ENCODE measurements around the gene OPA3.

Gene OPA3

DNA sequence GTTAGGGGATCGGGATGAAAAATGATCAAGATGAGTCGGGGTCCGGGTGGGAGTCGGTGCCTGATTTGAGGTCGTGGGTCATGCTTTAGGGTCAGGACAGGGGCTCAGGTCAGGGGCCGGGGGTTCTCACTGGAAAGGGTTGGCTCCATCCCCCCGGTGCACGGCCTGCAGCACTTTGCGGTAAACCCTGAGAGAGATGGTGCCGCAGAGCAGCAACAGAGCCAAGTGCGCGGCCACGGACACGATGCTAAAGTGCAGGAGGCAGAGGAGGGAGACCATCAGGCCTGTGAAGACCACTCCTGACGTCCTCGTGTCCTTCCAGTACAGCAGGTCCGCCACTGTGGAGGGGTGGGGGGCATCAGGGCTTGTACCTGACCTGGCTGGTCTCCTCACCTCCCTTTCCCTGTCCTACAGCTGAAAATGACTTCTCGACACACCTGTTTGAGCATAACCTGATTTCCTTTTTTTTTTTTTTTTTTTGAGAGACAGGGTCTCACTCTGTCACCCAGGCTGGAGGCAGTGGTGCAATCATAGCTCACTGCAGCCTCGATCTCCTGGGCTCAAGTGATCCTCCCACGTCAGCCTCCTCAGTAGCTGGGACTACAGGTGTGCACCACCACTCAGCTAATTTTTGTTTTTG, 95.3 kb downstream of the OPA3 start:
- Histone ChIP-seq H2AFZ (ENCODE audit: low read depth, low read length) (no peak overlapping the region), H4K91ac (ENCODE audit: low read length) (no peak overlapping the region), H3K18ac (ENCODE audit: low read depth in 1 of 2, low read length in 2 of 2) (no peak overlapping the region), H3K14ac (ENCODE audit: low read length in 2 of 2) (no peak overlapping the region), H3K79me1 (replicated peaks; ENCODE audit: low read length, poor library complexity, severe bottlenecking) (no peaks in the 10 kb centered on the region), H2BK15ac (ENCODE audit: low read depth, poor library complexity, severe bottlenecking) (no peak overlapping the region), H3K36me3 (ENCODE audit: control insufficient read depth in 1 of 2, insufficient read depth in 2 of 2, low read depth in 1 of 2, low read length in 2 of 2) (peaks cover 0 to 15% of the 10 kb centered on the region in 2 experiments), H2AK5ac (ENCODE audit: low read length, severe bottlenecking) (no peak overlapping the region), H3K23ac (ENCODE audit: low read length in 2 of 2) (no peak overlapping the region), H3K4me2 (ENCODE audit: low read length, poor library complexity, severe bottlenecking) (no peak overlapping the region), H2BK5ac (ENCODE audit: low read depth, low read length, poor library complexity, severe bottlenecking) (no peak overlapping the region), H2BK120ac (ENCODE audit: low read depth, low read length) (no peak overlapping the region), H4K8ac (ENCODE audit: low read length) (no peak overlapping the region), H3K4ac (ENCODE audit: low read depth in 1 of 2, low read length in 2 of 2) (no peak overlapping the region), H3K9me3 (ENCODE audit: control insufficient read depth, low read length) (no peaks in the 10 kb centered on the region), H3K27me3 (ENCODE audit: control insufficient read depth in 1 of 2, insufficient read depth in 1 of 2, low read length in 2 of 2) (no peaks in the 10 kb centered on the region), H3K9ac (ENCODE audit: low read length) (no peak overlapping the region), H3K27ac (ENCODE audit: low read length, poor library complexity, severe bottlenecking) (no peak overlapping the region), H3K4me1 (ENCODE audit: control insufficient read depth, insufficient read depth, low read depth, low read length) (peaks cover 10% of the 10 kb centered on the region), H3K4me3 (ENCODE audit: insufficient read depth in 1 of 2, low read depth in 1 of 2, low read length in 2 of 2) (no peak overlapping the region), H2BK12ac (ENCODE audit: low read length in 2 of 2) (no peak overlapping the region)
- DNase-seq, result no peak
- 94% methylated on average over 20 of the region's 20 CpGs for WGBS

DNA sequence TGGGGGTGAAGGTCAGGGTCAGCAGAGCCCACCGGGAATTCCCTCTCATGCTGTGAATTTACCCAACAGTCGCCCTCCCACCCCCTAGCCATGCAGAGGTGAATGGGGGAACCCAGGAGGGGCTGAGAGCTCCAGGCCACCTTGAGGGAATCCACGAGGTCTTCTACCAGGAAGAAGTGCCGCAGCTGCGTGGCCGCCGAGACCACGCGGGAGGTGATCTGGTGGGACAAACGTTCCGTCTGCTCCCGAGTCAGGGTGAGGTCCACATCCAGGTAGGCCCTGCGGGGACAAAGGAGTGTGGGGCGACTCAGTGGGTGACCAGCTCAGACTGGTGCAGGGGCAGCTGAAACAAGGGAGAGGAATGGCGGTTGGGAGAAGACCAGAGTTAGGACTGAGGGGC, 95.9 kb downstream of the OPA3 start:
- Histone ChIP-seq H2BK15ac (ENCODE audit: low read depth, poor library complexity, severe bottlenecking) (no peak overlapping the region), H3K27ac (ENCODE audit: low read length, poor library complexity, severe bottlenecking) (no peak overlapping the region), H3K23ac (ENCODE audit: low read length in 2 of 2) (no peak overlapping the region), H3K9ac (ENCODE audit: low read length) (no peak overlapping the region), H3K4ac (ENCODE audit: low read depth in 1 of 2, low read length in 2 of 2) (no peak overlapping the region), H3K4me1 (ENCODE audit: control insufficient read depth, insufficient read depth, low read depth, low read length) (peaks cover 10% of the 10 kb centered on the region), H3K27me3 (ENCODE audit: control insufficient read depth in 1 of 2, insufficient read depth in 1 of 2, low read length in 2 of 2) (no peaks in the 10 kb centered on the region), H4K91ac (ENCODE audit: low read length) (no peak overlapping the region), H2AFZ (ENCODE audit: low read depth, low read length) (no peak overlapping the region), H3K36me3 (ENCODE audit: control insufficient read depth in 1 of 2, insufficient read depth in 2 of 2, low read depth in 1 of 2, low read length in 2 of 2) (peaks cover 0 to 12% of the 10 kb centered on the region in 2 experiments), H4K8ac (ENCODE audit: low read length) (no peak overlapping the region), H2AK5ac (ENCODE audit: low read length, severe bottlenecking) (no peak overlapping the region), H3K9me3 (ENCODE audit: control insufficient read depth, low read length) (no peaks in the 10 kb centered on the region), H3K4me2 (ENCODE audit: low read length, poor library complexity, severe bottlenecking) (no peak overlapping the region), H3K18ac (ENCODE audit: low read depth in 1 of 2, low read length in 2 of 2) (no peak overlapping the region), H3K79me1 (replicated peaks; ENCODE audit: low read length, poor library complexity, severe bottlenecking) (no peaks in the 10 kb centered on the region), H2BK5ac (ENCODE audit: low read depth, low read length, poor library complexity, severe bottlenecking) (no peak overlapping the region), H3K14ac (ENCODE audit: low read length in 2 of 2) (no peak overlapping the region), H2BK12ac (ENCODE audit: low read length in 2 of 2) (no peak overlapping the region), H2BK120ac (ENCODE audit: low read depth, low read length) (no peak overlapping the region), H3K4me3 (ENCODE audit: insufficient read depth in 1 of 2, low read depth in 1 of 2, low read length in 2 of 2) (no peak overlapping the region)
- no peak for DNase-seq
- 95% methylated on average over 15 of the region's 15 CpGs for WGBS

DNA sequence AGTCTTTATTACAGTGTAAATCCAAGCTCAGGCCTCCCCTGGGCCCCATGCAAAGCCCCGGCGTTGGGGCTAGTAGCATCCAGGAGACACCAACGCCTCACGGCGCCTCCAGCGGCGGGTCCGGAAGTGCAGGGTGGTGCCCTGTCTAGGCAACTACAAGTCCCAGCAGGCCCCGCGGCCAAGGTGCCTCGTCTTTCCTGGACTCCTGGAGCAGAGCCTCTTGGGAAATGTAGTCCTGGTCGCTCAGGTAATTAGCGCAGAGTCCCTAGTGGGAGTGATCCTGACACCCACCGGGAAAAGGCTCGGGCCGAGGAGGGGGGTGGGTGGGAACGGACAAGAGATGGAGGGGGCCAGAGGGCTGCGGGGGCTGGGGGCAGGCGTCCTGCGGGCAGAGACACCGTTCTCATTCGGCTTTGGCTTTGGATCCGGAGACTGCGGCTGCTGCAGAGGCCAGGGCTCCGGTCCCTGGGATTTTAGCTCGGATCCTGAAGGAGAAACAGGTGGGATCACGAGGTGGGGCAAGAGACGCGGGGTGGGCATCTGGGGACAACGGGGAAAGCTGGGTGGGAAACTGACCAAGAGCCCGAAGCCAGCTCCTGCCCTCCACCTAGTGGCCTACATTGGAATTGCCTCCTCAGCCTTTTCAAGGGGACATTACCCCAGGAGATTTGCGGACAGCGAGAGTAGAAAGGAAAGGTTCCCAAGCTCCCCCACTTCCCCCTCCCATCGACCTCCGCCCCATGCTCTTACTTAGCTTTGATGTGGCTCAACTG, 99.1 kb downstream of the OPA3 start:
- no peak overlapping the region for H2BK120ac ChIP-seq (ENCODE audit: low read depth, low read length)
- peaks cover 5% of the 10 kb centered on the region for H3K4me1 ChIP-seq (ENCODE audit: control insufficient read depth, insufficient read depth, low read depth, low read length)
- H3K4me3 ChIP-seq (ENCODE audit: insufficient read depth in 1 of 2, low read depth in 1 of 2, low read length in 2 of 2), result peak overlapping the region; percentile 56 to 79
- H3K18ac ChIP-seq (ENCODE audit: low read depth in 1 of 2, low read length in 2 of 2), result peak overlapping the region in 1 of 2 experiments; percentile 25
- peak overlapping the region; percentile 33 for H2AFZ ChIP-seq (ENCODE audit: low read depth, low read length)
- peak; percentile 96 for DNase-seq
- H2AK5ac ChIP-seq (ENCODE audit: low read length, severe bottlenecking), result no peak overlapping the region
- H3K4ac ChIP-seq (ENCODE audit: low read depth in 1 of 2, low read length in 2 of 2), result no peak overlapping the region
- no peak overlapping the region for H3K23ac ChIP-seq (ENCODE audit: low read length in 2 of 2)
- peak overlapping the region; percentile 74 for H3K9ac ChIP-seq (ENCODE audit: low read length)
- no peaks in the 10 kb centered on the region for H3K27me3 ChIP-seq (ENCODE audit: control insufficient read depth in 1 of 2, insufficient read depth in 1 of 2, low read length in 2 of 2)
- no peak overlapping the region for H3K14ac ChIP-seq (ENCODE audit: low read length in 2 of 2)
- no peak overlapping the region for H2BK12ac ChIP-seq (ENCODE audit: low read length in 2 of 2)
- no peaks in the 10 kb centered on the region for H3K9me3 ChIP-seq (ENCODE audit: control insufficient read depth, low read length)
- H4K91ac ChIP-seq (ENCODE audit: low read length), result no peak overlapping the region
- H3K4me2 ChIP-seq (ENCODE audit: low read length, poor library complexity, severe bottlenecking), result peak overlapping the region; percentile 79
- H3K27ac ChIP-seq (ENCODE audit: low read length, poor library complexity, severe bottlenecking), result peak overlapping the region; percentile 22
- peak overlapping the region; percentile 33 for H4K8ac ChIP-seq (ENCODE audit: low read length)
- H2BK15ac ChIP-seq (ENCODE audit: low read depth, poor library complexity, severe bottlenecking), result no peak overlapping the region
- WGBS, result under 1% methylated on average over 33 of the region's 35 CpGs
- no peak overlapping the region for H2BK5ac ChIP-seq (ENCODE audit: low read depth, low read length, poor library complexity, severe bottlenecking)
- peaks cover 0 to 12% of the 10 kb centered on the region in 2 experiments for H3K36me3 ChIP-seq (ENCODE audit: control insufficient read depth in 1 of 2, insufficient read depth in 2 of 2, low read depth in 1 of 2, low read length in 2 of 2)
- H3K79me1 ChIP-seq (replicated peaks; ENCODE audit: low read length, poor library complexity, severe bottlenecking), result no peaks in the 10 kb centered on the region

DNA sequence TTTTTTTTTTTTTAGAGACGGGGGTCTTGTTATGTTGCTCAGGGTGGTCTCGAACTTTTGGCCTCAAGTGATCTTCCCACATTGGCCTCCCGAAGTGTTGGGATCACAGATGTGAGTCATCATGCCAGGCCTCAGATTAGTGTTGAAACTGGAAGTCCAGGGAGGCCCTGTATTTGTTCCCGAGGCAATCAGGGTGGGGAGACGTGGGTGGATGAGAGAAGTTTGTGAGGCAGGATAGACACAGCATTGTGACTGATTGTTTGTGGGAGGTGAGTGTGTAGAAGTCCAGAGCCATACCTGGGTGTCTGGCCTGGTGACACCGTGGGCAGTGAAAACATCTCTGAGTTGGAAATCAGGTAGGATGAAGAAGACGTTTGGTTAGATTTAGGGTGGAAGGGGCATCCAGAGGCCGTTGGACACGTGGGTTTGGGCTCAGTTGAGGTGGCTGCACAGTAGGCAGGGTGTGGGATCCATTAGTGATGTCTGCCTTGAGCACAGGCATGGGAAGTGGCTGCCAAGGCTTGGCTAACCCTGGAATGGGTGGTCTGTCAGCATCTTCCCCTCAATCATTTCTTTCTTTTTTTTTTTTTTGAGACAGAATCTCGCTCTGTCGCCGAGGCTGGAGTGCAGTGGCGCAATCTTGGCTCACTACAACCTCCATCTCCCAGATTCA, 100.2 kb downstream of the OPA3 start:
- H3K79me1 ChIP-seq (replicated peaks; ENCODE audit: low read length, poor library complexity, severe bottlenecking), result no peaks in the 10 kb centered on the region
- no peak overlapping the region for H2AFZ ChIP-seq (ENCODE audit: low read depth, low read length)
- no peak overlapping the region for H3K14ac ChIP-seq (ENCODE audit: low read length in 2 of 2)
- peaks cover 5% of the 10 kb centered on the region for H3K4me1 ChIP-seq (ENCODE audit: control insufficient read depth, insufficient read depth, low read depth, low read length)
- no peak overlapping the region for H2BK15ac ChIP-seq (ENCODE audit: low read depth, poor library complexity, severe bottlenecking)
- H2AK5ac ChIP-seq (ENCODE audit: low read length, severe bottlenecking), result no peak overlapping the region
- no peak overlapping the region for H3K4ac ChIP-seq (ENCODE audit: low read depth in 1 of 2, low read length in 2 of 2)
- H3K18ac ChIP-seq (ENCODE audit: low read depth in 1 of 2, low read length in 2 of 2), result no peak overlapping the region
- H4K91ac ChIP-seq (ENCODE audit: low read length), result no peak overlapping the region
- no peak overlapping the region for H3K27ac ChIP-seq (ENCODE audit: low read length, poor library complexity, severe bottlenecking)
- H2BK12ac ChIP-seq (ENCODE audit: low read length in 2 of 2), result no peak overlapping the region
- no peaks in the 10 kb centered on the region for H3K27me3 ChIP-seq (ENCODE audit: control insufficient read depth in 1 of 2, insufficient read depth in 1 of 2, low read length in 2 of 2)
- peak; percentile 61 for DNase-seq
- H3K36me3 ChIP-seq (ENCODE audit: control insufficient read depth in 1 of 2, insufficient read depth in 2 of 2, low read depth in 1 of 2, low read length in 2 of 2), result peaks cover 0 to 12% of the 10 kb centered on the region in 2 experiments
- no peak overlapping the region for H3K4me2 ChIP-seq (ENCODE audit: low read length, poor library complexity, severe bottlenecking)
- H3K9ac ChIP-seq (ENCODE audit: low read length), result no peak overlapping the region
- WGBS, result 89% methylated on average over 13 of the region's 13 CpGs
- no peak overlapping the region for H2BK120ac ChIP-seq (ENCODE audit: low read depth, low read length)
- H3K23ac ChIP-seq (ENCODE audit: low read length in 2 of 2), result no peak overlapping the region
- no peak overlapping the region for H4K8ac ChIP-seq (ENCODE audit: low read length)
- no peak overlapping the region for H2BK5ac ChIP-seq (ENCODE audit: low read depth, low read length, poor library complexity, severe bottlenecking)
- no peak overlapping the region for H3K4me3 ChIP-seq (ENCODE audit: insufficient read depth in 1 of 2, low read depth in 1 of 2, low read length in 2 of 2)
- H3K9me3 ChIP-seq (ENCODE audit: control insufficient read depth, low read length), result no peaks in the 10 kb centered on the region
